ENCODE data around the gene ANAPC16.
"Not testable (repeated sequence)": the region's sequence is repeated elsewhere in the genome, so short reads cannot be mapped to it uniquely, and the experiment has no call there.

Gene ANAPC16

DNA sequence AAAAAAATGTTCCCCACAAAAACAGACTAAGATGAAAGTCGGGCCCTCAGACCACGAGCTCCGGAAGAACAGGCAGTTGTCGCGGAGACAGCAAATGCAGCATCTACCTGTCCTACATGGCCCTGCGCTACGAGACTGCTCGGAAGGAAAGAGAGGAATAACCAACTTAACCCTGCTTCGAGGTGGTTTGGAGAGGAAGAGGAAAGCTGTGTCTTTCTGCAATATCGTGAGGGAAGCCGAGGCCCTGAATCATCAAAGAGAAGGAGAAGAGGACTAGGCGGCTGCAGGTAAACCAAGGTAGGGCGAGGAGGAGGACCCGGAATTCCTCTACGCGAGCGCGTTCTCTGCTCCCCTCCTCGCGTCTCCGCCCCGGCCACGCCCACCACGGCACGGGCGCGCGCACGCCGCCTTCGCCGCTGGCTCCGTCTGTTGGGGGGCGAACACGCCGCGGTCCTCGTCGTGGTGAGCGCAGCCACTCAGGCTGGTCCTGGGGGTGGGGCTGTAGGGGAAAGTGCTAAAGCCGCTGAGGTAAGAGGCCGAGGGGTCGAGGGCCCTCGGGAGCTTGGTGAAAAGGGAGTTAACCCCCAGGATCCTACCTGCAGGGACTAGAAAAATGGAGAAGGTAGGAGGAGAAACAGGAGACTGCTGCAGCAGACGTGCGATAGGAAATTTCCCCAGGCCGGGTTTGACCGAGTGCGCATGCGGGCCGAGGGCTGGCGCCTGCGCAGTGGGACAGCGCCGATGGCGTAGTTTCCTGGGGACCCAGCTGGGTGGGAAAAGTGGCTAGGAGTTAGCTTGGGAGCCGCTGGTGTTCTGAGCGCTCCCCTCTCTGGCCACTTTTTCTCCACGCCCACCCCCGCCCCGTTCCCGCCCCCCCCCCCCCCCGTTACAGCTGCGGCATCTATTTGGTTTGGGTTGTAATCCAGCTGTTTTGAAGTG is at the start of gene ANAPC16, which contains the start of gene ASCC1:
Gene ANAPC16, plus strand, starts transcription at position 402 of the 939 bp plus-strand sequence. CDS start 7,903 bp downstream, outside the sequence.
Gene ASCC1, minus strand, starts transcription at position 666 of the 939 bp plus-strand sequence. CDS start 2,978 bp downstream, outside the sequence.
- DNase-seq = peak; percentile 90

DNA sequence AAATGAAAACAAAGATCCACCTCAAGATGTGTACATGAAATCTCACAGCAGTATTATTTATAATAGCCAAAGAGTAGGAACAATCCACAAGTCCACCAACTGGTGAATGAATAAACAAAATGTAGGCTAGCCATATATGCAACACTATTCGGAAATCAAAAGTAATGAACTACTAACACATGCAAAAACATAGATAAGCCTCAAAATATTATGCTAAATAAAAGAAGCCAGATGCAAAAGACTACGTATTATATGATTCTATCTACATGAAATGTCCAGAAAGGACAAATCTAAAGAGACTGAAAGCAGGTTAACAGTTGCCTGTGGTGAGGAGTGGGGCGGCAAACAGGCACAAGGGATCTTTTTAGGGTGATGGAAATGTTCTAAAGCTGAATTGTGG is 48.7 kb upstream of the ANAPC16 start:
- no peak for DNase-seq

DNA sequence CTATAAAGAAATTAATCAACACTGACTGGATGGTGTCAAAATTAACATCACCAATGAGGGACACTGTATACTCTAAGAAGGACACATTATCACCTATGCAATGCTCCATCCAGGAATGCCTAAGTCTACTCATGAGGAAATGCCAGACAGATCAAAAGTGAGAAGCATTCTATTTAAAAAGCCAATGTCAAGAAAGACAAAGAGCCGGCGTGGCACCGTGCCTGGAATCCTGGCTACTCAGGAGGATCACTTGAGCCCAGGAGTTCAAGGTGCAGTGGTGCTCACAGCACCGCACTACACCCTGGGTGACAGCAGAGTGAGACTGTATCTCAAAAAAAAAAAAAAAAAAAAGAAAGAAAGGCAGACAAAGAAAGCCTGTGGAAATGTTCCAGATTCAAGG is 45.5 kb upstream of the ANAPC16 start:
- DNase-seq = no peak

DNA sequence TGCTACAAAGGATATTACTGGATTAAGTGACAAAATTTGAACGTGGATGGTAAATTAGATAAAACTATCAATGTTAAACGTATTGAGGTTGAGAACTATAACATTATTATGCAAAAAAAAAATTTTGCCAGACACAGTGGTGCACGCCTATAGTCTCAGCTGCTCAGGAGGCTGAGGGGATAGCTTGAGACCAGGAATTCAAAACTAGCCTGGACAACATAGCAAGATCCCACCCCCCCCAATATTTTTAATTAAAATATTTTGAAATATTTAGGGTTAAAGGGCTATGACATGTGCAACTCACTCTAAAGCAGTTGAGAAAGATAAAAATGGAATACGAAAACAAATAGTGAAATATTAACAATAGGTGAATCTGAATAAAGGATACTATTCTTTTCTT is 45.1 kb upstream of the ANAPC16 start:
- no peak for DNase-seq

DNA sequence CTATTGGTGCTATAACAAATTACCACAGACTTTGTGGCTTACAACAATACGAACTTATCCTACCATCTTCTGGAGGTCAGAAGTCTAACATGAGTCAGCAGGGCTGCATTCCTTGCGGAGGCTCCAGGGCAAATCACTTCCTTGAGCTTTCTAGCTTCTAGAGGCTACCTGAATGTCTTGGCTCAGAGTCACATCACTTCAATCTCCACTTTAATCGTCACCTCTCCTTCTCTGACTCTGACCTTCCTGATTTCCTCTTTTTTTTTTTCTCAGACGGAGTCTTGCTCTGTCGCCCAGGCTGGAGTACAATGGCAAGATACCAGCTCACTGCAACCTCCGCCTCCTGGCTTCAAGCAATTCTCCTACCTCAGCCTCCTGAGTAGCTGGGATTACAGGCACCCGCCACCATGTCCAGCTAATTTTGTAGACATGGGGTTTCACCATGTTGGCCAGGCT is 44.6 kb upstream of the ANAPC16 start:
- DNase-seq = no peak

DNA sequence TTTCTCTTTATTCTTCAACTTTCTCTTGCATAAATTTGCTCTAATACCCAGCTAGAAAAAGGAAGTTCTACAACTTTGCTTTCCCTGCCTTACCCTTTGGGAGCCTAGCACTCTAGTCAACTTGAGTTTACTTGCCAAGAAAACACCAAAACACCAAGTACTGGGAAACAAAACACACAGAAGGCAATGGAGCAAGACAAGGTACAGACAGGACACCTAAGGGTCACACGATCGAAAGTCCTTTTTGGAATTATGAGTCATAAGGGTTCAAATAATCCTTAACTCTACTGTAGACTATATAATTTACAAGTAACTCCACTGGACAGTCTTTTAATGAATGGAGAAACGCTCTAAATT is 42.6 kb upstream of the ANAPC16 start:
- DNase-seq = no peak

DNA sequence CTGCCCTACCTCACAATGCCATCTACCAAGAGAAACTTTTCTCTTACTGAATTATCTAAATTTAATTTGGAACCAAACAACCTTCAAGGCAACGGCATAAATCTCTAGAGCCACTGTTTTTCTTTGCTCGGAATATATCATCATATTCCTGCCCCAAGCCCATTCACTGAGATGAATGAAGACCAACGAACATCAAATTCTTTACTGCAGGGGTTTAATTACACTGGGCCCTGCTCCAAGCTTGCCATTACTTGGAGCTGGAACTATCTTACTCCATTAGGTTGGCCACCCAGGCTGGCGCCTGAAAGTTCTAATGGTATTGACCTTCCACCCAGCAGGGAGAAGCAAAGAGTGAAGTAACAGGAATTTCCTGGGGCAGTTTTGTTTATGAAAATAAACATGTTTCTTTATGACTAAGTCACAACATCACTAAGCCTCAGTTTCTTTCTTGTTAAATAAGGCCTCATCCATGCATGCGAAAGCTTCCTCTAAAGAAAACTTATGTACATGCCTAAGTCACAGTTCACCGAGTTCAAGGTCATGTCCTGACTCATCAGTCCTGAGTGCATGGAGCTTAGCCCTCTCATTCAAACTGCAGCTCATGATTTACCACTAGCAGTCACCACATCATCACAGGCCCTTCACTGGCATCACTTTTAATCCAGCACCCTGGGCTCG is 42.1 kb upstream of the ANAPC16 start:
- DNase-seq = peak; percentile 73

DNA sequence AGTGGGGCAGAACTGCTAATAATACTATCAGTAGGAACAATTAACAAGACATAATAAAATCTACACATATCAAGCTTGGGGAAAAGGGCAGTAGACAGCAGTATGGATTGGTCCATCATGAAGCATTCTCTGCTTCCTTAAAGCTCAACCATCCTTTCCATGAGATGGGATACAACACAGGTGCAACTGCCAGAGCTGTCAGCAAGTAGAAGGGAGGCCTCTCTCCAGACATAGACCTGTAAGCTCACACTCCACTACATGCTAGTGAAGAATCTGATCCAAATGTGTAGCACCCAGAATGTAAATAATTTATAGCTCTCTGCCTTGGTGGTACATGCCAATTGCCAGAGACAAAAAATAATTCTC is 41.5 kb upstream of the ANAPC16 start:
- no peak for DNase-seq

DNA sequence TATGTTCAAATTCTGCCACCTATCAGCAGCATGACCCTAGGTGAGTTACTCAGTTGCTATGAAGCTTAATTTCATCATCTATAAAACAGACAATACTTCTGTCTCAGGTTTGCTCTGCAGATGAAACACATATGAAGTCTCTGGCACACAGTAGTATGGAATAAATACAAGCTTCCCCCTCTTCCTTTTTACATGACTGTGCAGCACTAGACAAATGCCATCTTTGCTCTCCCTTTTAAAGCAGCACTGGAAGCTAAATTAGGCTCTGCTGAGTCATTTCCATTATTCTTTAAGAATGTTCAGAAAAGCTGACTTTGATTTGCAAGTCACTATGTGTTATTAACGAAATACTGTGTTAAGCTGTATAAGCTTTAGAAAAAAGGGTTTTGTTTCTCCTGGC is 40.7 kb upstream of the ANAPC16 start:
- DNase-seq = no peak

DNA sequence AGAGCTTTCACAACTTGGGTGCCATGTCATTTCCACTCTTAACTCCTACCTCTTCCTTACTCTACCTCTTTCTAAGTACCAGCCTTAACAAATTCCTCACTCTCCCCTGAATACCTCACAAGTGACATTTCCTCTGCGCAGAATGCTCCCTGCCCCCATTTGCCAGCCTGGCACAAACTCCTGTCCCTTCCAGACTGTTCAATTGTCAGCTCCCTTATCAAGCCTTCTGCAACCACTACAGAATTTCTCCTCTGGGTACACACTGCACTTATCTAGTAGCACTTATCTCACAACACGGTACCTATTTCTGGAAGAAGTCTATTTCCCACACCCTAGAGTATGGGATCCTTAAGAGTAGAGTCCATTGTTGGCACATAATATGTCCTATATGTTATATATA is 39.1 kb upstream of the ANAPC16 start:
- no peak for DNase-seq

DNA sequence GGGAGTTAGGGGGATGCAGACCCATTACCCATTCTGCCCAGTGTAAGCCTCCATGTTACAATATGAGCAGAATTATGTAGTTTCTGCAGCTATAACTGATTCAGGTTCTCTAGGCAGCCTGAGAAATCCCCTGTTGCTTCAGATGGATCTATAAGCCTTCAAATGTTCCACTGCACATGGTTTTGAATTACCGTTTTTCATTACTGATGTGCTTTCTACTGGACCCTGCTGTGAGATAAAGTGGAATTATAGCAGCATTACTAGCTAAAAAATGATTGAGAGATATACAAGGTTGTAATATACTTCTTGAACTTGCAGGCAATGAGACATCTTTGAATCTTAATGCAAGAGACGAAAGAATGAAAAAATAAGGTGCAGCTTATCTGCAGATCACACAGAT is 38.4 kb upstream of the ANAPC16 start:
- no peak for DNase-seq

DNA sequence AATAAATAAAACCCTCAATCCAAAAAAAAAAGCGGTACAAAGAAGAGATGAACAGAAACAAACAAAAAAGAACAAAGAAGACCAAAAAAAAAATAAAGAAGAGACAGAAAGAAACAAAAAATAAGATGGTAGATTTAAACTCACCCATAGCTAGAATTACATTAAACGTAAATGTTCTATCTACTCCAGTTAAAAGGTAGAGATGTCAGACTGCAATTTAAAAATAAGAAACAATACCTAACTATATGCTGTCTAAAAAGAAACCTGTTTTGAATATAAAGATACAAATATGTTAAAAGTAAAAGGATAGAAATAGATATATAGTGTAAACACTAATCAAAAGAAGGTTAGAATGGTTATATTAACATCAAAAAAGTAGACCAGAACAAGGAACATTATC is 31.7 kb upstream of the ANAPC16 start:
- no peak for DNase-seq

DNA sequence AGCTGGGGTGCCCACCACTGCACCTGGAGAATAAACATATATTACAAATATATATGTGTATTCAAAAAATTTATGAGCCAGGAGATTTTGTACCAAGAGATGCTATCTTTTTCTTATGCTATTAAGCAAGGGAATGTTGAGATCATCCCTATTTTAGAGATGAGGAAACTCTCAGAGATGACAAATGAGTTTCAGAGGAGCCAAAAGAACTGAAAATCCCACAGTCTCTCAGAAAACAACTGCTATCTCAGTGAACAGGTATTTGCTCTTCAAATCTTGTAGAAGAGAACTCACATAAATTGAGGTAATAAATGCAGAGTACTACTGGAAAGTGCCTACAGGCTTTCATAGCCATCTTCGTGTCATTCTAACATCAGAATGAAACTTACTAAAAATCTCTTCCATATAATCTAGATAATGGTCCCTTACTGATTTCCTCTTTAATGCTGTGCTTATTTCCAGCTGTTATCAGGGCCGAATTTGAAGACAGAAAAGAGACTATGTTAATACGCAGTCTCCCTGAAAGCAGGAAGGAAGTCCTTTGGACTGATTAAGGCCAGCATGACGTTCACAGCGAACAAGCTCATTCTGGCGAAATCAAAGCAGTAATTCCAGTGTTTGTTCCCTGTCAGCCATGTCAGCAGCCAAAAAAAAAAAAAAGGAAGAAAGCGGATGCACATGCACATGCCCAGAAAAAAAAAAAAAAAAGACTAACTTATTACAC is 29.4 kb upstream of the ANAPC16 start:
- DNase-seq = no peak

DNA sequence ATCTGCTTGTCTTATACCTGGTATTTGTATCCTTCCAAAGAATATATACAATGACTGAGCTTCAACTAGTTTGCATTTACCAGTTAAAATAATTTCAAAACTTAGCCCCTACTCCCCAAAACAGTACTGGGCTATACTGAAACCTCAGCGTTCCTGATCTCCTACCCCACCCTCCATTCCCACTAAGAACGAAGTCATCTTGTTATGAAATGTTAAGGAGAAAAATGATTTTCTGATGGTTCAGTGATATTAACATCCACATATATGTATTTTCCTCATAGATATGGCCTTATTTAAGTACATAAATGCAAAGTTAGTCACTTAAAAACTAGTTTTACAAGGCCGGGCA is 28.9 kb upstream of the ANAPC16 start:
- DNase-seq = no peak

DNA sequence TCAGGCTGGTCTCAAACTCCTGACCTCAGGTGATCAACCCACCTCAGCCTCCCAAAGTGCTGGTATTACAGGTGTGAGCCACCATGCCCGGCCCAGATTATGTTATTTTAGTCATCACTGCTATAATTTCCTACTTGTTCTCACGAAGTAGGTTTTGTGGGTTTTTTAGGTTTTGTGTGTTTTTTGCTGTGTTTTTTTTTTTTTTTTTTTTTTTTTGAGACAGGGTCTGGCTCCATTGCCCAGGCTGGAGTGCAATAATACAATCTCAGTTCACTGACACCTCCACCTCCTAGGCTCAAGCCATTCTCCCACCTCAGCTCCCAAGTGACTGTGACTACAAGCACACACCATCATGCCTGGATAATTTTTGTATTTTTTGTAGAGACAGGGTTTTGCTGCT is 20.9 kb upstream of the ANAPC16 start:
- no peak for DNase-seq

DNA sequence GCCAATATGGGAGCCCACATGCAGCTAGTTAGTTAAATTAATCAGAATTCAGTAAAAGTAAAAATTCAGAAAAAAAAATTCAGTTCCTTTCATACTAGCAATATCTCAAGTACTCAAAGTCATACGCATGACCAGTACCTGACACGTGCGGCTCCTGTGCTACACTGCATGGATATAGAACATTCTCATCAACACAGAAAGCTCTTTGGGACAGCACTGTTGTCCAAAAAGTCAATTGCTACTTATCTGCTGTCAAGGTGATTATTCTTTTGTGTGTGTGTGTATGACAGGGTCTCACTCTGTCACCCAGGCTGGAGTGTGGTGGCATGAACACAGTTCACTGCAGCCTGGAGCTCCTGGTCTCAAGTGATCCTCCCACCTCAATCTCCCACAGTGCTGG is 14.9 kb upstream of the ANAPC16 start:
- DNase-seq = no peak

DNA sequence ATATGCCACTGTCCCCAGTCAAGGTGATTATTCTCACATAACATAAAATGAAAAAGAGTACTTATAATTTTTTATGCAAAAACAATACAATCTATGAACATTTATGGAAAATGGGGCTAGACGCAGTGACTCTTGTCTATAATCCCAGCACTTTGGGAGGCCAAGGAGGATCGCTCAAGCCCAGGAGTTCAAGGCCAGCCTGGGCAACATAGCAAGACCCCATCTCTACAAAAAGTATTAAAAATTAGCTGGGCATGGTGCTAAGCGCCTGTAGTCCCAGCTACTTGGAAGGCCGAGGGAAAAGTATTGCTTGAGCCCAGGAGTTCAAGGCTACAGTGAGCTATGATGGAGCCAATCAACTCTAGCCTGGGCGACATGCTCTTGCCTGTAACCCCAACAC is 14.5 kb upstream of the ANAPC16 start:
- DNase-seq = no peak

DNA sequence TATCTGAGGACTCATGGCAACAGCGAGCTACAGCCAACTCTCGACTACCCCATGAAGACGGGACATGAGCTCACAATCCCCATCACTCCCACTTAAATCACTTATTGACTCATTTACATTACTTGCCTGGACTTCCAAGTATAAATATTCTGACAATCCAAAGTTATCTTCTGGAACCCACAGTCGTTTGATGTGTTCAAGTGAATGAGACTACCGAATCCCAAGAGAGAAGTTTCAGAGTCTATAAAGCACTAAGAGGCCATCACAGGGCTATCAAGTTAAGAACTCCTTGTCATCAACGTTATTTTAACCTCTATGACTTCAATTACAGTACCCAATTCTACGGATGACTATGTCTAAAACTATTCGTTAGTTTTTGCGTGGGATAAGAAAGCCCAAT is 11.5 kb upstream of the ANAPC16 start:
- DNase-seq = no peak

DNA sequence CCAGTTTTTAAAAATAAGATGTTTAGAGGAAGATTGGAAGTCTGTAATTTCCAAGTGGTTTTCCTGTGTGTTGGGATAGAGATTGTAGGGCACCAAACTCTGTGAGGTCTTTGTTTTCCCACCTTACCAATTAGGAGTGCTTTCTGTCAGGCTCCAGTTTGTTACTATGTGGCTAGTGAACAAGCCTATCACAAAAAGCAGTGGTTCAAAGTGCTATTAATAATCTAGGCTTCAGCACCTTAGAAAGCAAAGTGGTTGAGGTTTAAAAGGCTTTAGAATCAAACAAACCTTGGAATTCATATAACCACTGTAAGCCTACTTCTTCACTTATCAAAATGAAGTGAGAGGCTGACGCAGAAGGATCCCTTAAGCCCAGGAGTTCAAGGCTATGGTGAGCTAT is 11.1 kb upstream of the ANAPC16 start:
- no peak for DNase-seq

DNA sequence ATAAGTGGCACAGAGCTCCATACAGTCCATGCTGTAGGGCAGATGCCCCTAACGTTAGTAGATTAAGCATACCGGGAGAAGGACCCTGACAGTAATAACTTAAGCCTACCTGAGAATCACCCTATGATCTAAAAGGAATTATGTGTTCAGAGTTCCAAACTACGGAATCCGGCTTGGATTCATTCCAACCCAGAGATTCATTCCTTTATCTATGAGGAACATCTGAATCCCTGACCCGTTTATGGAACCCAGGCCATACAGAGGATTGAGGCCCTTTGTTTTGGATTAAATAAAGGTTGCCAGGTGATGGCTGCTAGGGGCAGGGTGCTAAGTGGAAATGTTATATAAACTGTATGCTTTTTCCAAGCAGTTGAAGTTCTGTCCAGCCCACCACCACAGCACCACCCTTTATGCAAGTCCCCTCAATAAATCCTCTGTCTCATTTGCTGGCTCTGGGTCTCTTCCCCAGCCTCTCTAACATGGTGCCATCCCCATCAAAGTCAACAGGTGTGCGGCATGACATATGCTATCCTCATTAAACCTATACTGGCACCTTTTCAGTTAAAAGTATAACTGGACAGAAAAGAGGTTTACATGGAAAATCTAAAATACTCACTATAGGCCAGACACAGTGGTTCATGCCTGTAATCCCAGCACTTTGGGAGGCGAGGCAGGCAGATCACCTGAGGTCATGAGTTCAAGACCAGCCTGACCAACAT is 9.1 kb upstream of the ANAPC16 start:
- DNase-seq = no peak

DNA sequence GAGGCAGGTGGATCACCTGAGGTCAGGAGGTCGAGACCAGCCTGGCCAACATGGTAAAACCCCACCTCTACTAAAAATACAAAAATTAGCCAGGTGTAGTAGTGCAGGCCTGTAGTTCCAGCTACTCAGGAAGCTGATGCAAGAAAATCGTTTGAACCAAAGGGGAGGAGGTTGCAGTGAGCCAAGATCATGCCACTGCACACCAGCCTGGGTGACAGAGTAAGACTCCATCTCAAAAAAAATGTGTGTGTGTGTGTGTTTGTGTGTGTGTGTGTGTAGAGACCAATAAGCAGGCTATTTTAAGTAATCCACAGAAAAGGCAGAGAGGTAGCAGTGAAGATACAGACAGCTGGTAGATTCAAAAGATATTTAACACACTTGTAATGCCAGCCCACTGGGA is 7.3 kb upstream of the ANAPC16 start:
- DNase-seq = not testable (repeated sequence)

DNA sequence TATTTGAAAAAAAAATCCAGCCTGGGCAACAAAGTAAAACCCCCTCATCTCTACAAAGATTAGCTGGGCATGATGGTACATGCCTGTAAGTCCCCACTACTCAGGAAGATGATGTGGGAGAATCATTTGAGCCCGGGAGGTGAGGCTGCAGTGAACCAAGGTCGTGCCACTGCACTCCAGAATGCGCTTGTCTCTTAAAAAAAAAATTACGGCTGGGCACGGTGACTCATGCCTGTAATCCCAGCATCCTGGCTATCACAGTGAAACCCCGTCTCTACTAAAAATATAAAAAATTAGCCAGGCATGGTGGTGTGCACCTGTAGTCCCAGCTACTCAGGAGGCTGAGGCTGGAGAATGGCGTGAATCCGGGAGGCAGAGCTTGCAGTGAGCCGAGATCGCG is 4.4 kb upstream of the ANAPC16 start:
- DNase-seq = not testable (repeated sequence)

DNA sequence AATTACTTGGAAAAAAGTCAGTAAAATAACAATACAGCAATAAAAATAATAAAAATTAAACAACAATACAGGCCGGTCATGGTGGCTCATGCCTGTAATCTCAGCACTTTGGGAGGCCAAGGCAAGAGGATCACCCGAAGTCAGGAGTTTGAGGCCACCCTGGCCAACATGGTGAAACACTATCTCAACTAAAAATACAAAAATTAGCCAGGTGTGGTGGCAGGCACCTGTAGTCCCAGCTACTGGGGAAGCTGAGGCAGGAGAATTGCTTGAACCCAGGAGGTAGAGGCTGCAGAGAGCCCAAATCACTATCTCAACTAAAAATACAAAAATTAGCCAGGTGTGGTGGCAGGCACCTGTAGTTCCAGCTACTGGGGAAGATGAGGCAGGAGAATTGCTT is 4.0 kb upstream of the ANAPC16 start:
- DNase-seq = not testable (repeated sequence)
